Large intestine (tissue), 3 donors: ENCODE results near the gene WWC1. TPM values are rescaled to one million over a fixed set of nuclear protein-coding genes. Genes with fewer than 3 reads are reported as not detected.
A peak's percentile ranks its signal among the peaks of the same experiment; 100 is the strongest.
"Not testable (repeated sequence)": the region's sequence is repeated elsewhere in the genome, so short reads cannot be mapped to it uniquely, and the experiment has no call there.

Experiments
- DNase-seq, 2 donors: peaks; one replicate each; pipeline versions ENCODE4 v3.0.0 to v3.0.0-alpha.2; 2013
- H3K27ac ChIP-seq: one replicate; pipeline ENCODE4 v1.5.1; 2013; ENCODE audit warnings: low read length
- H3K27me3 ChIP-seq: 2 replicates; pipeline ENCODE4 v1.6.1; 2013; ENCODE audit warnings: low read length; ENCODE audit not compliant: control insufficient read depth, insufficient read depth
- H3K36me3 ChIP-seq: 2 replicates; pipeline ENCODE4 v1.6.1; 2013; ENCODE audit warnings: low read length; ENCODE audit not compliant: control insufficient read depth, insufficient read depth
- H3K4me1 ChIP-seq: one replicate; pipeline ENCODE4 v1.6.1; 2013; ENCODE audit warnings: low read length; ENCODE audit not compliant: control insufficient read depth, insufficient read depth
- H3K4me3 ChIP-seq: one replicate; pipeline ENCODE4 v1.5.1; 2013; ENCODE audit warnings: low read length
- H3K9me3 ChIP-seq: one replicate; pipeline ENCODE4 v1.6.1; 2013; ENCODE audit warnings: mild to moderate bottlenecking, low read depth, low read length, moderate library complexity; ENCODE audit not compliant: control insufficient read depth
- whole genome bisulfite sequencing: methylation state at CpG from one replicate; pipeline ENCODE4 v1.1.5; 2013; ENCODE audit warnings: low lambda C conversion rate; ENCODE audit not compliant: insufficient coverage; 5-methylcytosine and 5-hydroxymethylcytosine counted together
- polyA plus RNA-seq: library from polyadenylated mRNA; unstranded; fragments of 120-200 nt; gene quantifications from one replicate; pipeline ENCODE4 v1.2.1, GENCODE V29; 2013

WWC1 gene
- polyA plus RNA-seq, 1 donor, result 28.6 TPM

DNA sequence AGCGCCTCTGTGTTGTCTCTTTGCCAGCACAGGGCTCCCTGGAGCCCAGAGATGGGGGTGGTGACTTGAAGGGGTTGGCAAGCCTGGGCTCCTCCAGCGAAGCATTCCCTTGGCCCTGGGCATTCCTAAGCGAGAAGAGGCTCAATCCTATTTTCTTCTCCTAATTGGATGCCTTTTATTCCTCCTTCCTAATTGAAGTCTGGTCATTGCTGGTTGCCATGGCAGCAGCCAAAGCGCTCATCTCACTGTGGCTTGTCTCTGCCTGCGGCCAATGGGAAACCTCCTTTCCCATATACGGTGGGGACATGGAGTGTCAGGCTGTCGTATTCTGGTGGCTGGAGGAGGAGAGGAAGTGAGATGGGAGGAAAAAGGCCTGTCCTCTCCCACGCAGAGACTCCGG lies 142.6 kb downstream of the WWC1 start:
- no peaks in the 10 kb centered on the region for H3K9me3 ChIP-seq
- H3K4me1 ChIP-seq, result peaks cover 26% of the 10 kb centered on the region
- no peak overlapping the region for H3K27ac ChIP-seq
- no peaks in the 10 kb centered on the region for H3K27me3 ChIP-seq
- no peak for DNase-seq
- peaks cover 61% of the 10 kb centered on the region for H3K36me3 ChIP-seq
- no peak overlapping the region for H3K4me3 ChIP-seq
- no CpG with 5 or more reads among the region's 9 CpGs for WGBS

DNA sequence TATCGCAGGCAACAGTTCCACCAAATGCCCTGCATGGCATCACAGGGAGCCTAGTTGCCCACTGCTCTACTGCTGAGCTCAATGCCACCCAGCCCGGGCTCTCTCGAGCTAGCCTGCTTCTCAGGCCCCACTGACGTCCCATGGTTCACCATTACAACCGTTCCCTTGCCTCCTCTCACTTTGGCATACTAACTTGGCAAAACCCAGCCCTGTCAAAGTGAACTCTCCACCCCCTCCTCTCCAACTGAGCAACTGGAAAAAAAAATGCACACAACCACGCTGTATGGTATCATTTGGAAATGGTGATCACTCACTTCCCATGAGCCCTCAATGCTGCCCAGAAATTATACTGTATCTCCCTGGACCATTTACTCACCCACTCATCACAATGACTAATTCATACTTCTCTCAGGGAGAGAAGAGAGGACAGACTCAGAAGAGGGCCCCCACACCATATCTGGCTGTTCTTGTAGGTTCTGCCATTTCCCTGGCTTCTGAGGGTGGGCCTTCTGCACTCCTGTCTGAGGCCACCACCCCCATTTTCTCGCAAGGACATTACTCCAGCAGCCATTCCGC lies 143.4 kb downstream of the WWC1 start:
- DNase-seq, result no peak
- H3K9me3 ChIP-seq, result no peaks in the 10 kb centered on the region
- peaks cover 22% of the 10 kb centered on the region for H3K4me1 ChIP-seq
- 60% methylated on average over 1 of the region's 8 CpGs for WGBS
- no peaks in the 10 kb centered on the region for H3K27me3 ChIP-seq
- H3K27ac ChIP-seq, result no peak overlapping the region
- peaks cover 60% of the 10 kb centered on the region for H3K36me3 ChIP-seq
- no peak overlapping the region for H3K4me3 ChIP-seq

DNA sequence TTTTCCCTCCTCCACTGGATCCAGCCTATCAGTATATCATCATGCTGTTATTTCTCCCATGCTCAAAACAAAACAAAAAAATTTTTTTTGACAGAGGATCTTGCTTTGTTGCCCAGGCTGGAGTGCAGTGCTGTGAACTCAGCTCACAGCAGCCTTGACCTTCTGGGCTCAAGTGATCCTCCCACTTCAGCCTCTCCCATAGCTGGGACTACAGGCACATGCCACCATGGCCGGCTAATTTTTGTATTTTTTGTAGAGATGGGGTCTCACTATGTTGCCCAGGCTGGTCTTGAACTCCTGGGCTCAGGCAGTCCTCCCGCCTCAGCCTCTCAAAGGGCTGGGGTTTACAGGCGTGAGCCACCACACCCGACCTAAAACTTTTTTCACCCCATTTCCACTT lies 143.9 kb downstream of the WWC1 start:
- peaks cover 57% of the 10 kb centered on the region for H3K36me3 ChIP-seq
- H3K27ac ChIP-seq, H3K27me3 ChIP-seq, H3K9me3 ChIP-seq, H3K4me3 ChIP-seq, DNase-seq: not testable (repeated sequence)
- peaks cover 18% of the 10 kb centered on the region for H3K4me1 ChIP-seq
- 92% methylated on average over 4 of the region's 4 CpGs for WGBS

DNA sequence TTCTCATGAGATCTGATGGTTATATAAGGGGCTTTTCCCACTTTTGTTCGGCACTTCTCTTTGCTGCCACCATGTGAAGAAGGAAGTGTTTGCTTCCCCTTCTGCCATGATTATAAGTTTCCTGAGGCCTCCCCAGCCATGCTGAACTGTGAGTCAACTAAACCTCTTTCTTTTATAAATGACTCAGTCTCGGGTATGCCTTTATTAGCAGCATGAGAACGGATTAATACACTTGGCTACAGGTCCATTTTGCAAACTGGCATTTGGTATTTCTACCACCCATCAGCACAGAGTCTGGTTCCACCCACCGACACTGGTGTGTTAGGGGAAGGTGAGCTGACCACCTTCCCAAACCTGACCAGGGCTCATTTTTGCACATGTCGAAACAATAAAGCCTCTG lies 146.9 kb downstream of the WWC1 start:
- Histone ChIP-seq H3K4me3 (no peak overlapping the region), H3K27me3 (no peaks in the 10 kb centered on the region), H3K4me1 (no peaks in the 10 kb centered on the region), H3K9me3 (no peaks in the 10 kb centered on the region), H3K36me3 (peaks cover 45% of the 10 kb centered on the region), H3K27ac (no peak overlapping the region)
- DNase-seq, result no peak
- 70% methylated on average over 2 of the region's 5 CpGs for WGBS

DNA sequence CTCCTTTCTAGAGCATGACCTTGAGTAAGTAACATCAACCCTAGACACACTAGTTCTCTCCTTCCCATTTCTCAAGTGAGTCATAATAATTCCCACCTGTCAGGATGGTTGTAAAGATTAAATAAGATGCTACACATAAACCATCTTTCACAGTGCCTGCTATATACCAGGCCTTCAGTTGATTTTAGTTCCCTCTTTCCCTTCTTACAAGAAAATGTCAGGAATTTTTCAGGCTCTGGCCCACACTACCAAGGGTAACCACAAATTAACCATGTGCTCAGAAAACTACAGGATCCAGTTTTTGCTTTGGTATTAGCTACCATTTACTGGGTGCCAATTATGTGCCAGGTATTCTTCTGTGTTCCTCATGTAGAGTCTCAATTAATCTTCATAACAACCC lies 152.1 kb downstream of the WWC1 start:
- Histone ChIP-seq H3K27ac (no peak overlapping the region), H3K4me3 (no peak overlapping the region), H3K36me3 (peaks cover 38% of the 10 kb centered on the region), H3K27me3 (no peaks in the 10 kb centered on the region), H3K4me1 (no peaks in the 10 kb centered on the region), H3K9me3 (no peaks in the 10 kb centered on the region)
- no peak for DNase-seq

DNA sequence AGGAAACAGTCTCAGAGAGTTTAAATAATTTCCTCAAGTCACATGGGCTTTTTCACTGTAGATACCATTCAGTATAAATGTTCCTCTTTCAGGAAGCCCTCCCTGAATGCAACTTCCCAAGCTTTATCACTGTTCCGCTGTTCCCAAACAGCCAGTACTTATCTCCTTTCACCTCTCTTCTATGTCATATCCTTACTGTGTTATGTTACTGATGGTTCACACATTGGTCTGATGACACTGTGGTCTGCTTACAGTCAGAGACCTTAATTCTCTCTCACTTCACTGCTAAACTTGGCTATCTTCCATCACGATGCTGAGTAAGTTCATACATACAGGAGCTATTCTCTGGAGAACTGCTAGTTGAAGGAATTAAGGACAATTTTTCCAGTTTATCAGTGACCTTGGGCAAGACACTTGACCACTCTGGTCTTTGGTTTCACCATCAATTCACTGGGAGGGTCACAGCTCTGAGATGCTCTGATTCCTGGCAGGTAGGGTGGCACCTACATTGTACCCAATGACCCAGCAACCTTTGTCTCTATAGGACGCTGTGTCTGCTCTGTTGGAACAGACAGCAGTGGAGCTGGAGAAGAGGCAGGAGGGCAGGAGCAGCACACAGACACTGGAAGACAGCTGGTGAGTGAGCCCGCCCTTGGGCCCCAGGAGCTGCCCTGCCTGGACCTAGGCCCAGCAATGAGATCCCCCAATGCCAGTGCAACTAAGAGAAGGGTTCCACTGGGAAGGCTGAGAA lies 152.7 kb downstream of the WWC1 start:
- Histone ChIP-seq H3K27ac (no peak overlapping the region), H3K36me3 (peaks cover 35% of the 10 kb centered on the region), H3K27me3 (no peaks in the 10 kb centered on the region), H3K9me3 (no peaks in the 10 kb centered on the region), H3K4me3 (no peak overlapping the region), H3K4me1 (no peaks in the 10 kb centered on the region)
- WGBS, result 100% methylated on average over 1 of the region's 4 CpGs
- no peak for DNase-seq

DNA sequence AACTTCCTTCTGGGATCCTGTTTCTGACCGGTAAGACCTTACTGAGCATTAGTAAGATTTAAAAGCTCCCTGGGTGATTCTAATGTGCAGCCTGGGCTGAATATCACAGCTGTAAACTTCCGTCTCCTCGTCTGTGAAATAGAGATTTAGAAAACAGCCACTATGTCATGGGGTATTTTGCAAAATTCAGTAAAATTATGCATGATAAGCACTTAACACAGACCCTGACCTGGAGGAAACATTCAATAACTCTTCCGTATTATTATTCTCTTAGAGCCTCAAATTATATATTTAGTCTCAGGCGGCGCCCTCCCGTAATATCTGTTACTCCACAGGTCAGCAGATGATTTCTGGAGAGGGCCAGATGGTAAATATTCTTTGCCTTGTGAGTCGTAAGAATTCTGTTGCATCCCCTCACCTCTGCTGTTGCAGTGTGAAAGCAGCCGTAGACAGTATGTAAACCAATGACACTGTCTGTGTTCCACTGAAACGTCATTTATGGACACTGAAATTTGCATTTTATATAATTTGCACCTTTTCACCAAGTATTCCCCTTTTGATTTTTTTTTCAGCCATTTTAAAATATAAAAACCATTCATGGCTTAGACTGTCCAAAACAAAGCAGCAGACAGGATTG lies 155.7 kb downstream of the WWC1 start:
- Histone ChIP-seq H3K27ac (no peak overlapping the region), H3K9me3 (no peaks in the 10 kb centered on the region), H3K27me3 (no peaks in the 10 kb centered on the region), H3K4me3 (no peak overlapping the region), H3K36me3 (peaks cover 36% of the 10 kb centered on the region), H3K4me1 (no peaks in the 10 kb centered on the region)
- no peak for DNase-seq
- 83% methylated on average over 1 of the region's 10 CpGs for WGBS

DNA sequence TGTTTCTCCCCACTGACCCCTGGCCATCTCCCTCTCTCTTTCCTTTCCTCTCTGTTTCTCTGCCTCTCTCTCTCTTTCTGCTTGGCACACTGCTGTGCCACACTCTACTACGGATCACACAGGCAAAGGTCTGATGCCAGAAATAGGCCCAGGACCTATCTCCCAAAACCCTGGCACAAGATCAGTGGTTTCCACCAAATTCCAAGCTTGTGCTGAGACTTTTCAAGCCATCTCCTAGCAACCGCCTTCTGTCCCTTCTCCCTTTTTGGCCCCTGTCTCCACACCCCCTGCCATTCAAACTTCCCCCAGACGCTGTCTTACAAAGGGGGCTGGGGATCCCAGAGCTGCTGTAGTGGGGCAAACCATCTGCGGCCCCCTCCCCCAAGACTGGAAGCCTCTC lies 156.4 kb downstream of the WWC1 start:
- H3K4me3 ChIP-seq, result no peak overlapping the region
- WGBS, result no CpG with 5 or more reads among the region's 4 CpGs
- no peaks in the 10 kb centered on the region for H3K9me3 ChIP-seq
- no peaks in the 10 kb centered on the region for H3K4me1 ChIP-seq
- H3K27ac ChIP-seq, result no peak overlapping the region
- no peaks in the 10 kb centered on the region for H3K27me3 ChIP-seq
- peaks cover 42% of the 10 kb centered on the region for H3K36me3 ChIP-seq
- DNase-seq, result peak in 1 of 2 donors; percentile 17

DNA sequence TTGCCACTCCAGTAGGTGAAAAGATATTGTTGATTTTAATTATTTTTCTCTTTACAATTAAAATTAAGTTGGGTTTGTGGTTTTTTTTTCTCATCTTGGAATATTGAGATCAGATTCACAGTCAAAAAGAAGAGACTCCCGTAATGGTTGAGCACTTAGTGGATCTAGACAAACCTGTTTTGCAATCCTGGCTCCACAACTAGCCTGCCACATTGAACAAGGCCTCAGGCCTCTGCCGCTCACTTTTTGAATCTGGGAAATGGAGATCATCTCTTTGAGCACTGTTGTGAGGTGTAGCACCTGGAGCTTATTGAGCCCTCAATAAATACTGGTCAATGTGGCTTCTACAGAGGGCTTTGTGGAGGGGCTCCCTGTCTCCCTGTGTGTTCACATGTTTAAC lies 157.7 kb downstream of the WWC1 start:
- no peaks in the 10 kb centered on the region for H3K4me1 ChIP-seq
- no peaks in the 10 kb centered on the region for H3K27me3 ChIP-seq
- no CpG with 5 or more reads among the region's 2 CpGs for WGBS
- H3K9me3 ChIP-seq, result no peaks in the 10 kb centered on the region
- no peak overlapping the region for H3K4me3 ChIP-seq
- H3K27ac ChIP-seq, result no peak overlapping the region
- H3K36me3 ChIP-seq, result peaks cover 40% of the 10 kb centered on the region
- DNase-seq, result no peak

DNA sequence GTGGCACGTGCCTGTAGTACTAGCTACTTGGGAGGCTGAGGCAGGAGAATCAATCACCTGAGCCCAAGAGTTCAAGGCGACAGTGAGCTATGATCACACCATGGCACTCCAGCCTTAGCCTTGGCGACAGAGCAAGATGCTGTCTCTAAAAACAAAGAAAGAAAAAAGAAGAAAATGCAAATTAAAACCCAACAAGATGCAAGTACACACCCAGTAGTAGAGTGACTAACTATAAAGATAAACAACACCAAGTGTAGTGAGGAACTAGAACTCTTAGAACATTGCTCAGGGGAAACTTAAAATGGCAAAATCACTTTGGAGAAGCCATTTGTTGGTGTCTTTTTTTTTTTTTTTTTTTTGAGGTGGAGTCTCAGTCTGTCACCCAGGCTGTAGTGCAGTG lies 160.1 kb downstream of the WWC1 start:
- 100% methylated on average over 1 of the region's 3 CpGs for WGBS
- DNase-seq, result no peak
- Histone ChIP-seq H3K9me3 (no peaks in the 10 kb centered on the region), H3K27ac (no peak overlapping the region), H3K4me3 (no peak overlapping the region), H3K27me3 (no peaks in the 10 kb centered on the region), H3K4me1 (no peaks in the 10 kb centered on the region), H3K36me3 (peaks cover 53% of the 10 kb centered on the region)
